Mammary epithelial cell (primary cell): Measurements from ENCODE around the gene LDLRAD4.

Source experiments
- CTCF ChIP-seq, 2 donors: IDR thresholded peaks in 1 of 2; conservative IDR thresholded peaks in 1 of 2; 2 replicates each; pipeline ENCODE4 v1.5.1; 2011 to 2012; ENCODE audit warnings: inconsistent platforms in 2 of 2, low read length in 2 of 2, mild to moderate bottlenecking in 2 of 2, control low read depth in 1 of 2, low read depth in 1 of 2; ENCODE audit not compliant: insufficient read depth in 1 of 2; ENCODE audit errors: extremely low read depth in 1 of 2
- EZH2 ChIP-seq: IDR thresholded peaks from 2 replicates; pipeline ENCODE4 v1.6.1; 2012; ENCODE audit warnings: low read length, inconsistent platforms, borderline replicate concordance

- TF ChIP-seq CTCF (conservative IDR thresholded peaks at IDR 0.05 in 1 of 2, IDR thresholded peaks at IDR 0.05 in 1 of 2; ENCODE audit: extremely low read depth in 1 of 2, insufficient read depth in 1 of 2, low read depth in 1 of 2, low read length in 2 of 2): no peak
- no peak for TF ChIP-seq EZH2
These were observed 100.4 kb downstream of the LDLRAD4 start for GRCh38 chr18:13318731-13319501.
